ENCODE data around the gene CAMKK1. TPM values are rescaled to one million over a fixed set of nuclear protein-coding genes. Genes with fewer than 3 reads are reported as not detected.

The CAMKK1 gene
- total and polyA plus RNA-seq, 8 donors: 4.2 to 23.0 (median 6.0) TPM

GRCh38 chr17:3892095-3892998, 506 bp downstream of the CAMKK1 start:
- Histone ChIP-seq H3K4me1 (peaks cover 28 to 42% (median 29%) of the 10 kb centered on the region in 3 donors), H3K27ac (peak overlapping the region; percentile 24 to 51 (median 34)), H3K36me3 (no peaks in the 10 kb centered on the region), H3K4me3 (peak overlapping the region; percentile 47 to 81 (median 63)), H3K27me3 (no peaks in the 10 kb centered on the region), H3K9me3 (no peaks in the 10 kb centered on the region)
- WGBS, 2 donors: 0 to 1% methylated on average over 54 to 96 of the region's 96 CpGs
- DNase-seq: peak; percentile 62 to 88 (median 76)
- ATAC-seq: peak; percentile 17 to 23 (median 20)
- intact Hi-C loops (cut with DNase I): no loop called here
- FAIRE-seq: no peak
- no peak for TF ChIP-seq CTCF (IDR thresholded peaks at IDR 0.05)

DNA sequence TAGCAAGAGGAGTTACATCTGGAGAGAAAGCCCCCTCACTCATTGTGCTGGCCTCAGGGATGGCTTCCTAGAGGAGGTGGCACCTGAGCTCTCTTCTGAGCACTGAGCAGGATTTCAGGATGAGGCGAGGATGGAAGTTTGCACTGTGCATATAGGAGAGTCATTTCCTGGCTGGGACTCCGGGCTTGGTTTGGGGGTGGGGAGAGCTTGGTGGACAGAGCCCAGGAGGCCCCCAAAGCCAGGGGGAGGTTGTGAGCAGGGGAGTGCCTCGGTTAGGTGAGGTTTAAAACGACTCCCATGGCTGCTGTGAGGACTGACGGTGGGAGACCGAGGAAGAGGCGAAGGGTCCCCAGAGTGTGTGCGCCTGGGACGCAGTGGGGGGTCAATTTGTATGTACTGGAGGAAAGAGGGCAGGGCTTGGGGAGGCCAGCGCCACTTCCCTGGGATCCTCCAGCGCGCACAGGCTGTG, 1.2 kb downstream of the CAMKK1 start:
- DNase-seq: no peak
- Histone ChIP-seq H3K27me3 (no peaks in the 10 kb centered on the region), H3K9me3 (no peaks in the 10 kb centered on the region), H3K4me3 (peak overlapping the region in 2 of 4 donors; percentile 63 to 81), H3K36me3 (no peaks in the 10 kb centered on the region), H3K27ac (no peak overlapping the region), H3K4me1 (peaks cover 25 to 42% (median 29%) of the 10 kb centered on the region in 3 donors)
- FAIRE-seq: no peak
- no peak for ATAC-seq
- intact Hi-C loops (cut with DNase I): no loop called here
- TF ChIP-seq CTCF (IDR thresholded peaks at IDR 0.05): no peak
- 52 to 64% methylated on average over 10 to 12 of the region's 12 CpGs for WGBS, 2 donors

DNA sequence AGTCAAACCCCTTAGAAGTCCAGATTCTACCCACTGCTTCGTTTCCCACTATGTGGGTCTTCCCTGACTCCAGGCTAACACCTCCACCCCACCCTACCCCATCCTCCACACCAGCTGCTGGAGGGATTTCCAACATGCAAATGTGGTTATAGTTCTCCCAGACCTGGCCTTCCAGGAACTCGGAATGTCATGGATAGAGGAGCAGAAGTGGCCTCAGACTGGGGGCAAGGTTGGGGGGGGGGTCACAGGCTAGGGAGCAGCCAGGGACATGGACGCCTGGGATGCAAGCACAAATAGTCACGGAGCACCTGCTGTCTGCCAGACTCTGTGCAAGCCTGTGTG, 2.0 kb downstream of the CAMKK1 start:
- intact Hi-C loops (cut with DNase I): no loop called here
- DNase-seq (no peak), FAIRE-seq (no peak), ATAC-seq (no peak)
- H3K27me3 ChIP-seq: no peaks in the 10 kb centered on the region
- peaks cover 18 to 36% (median 23%) of the 10 kb centered on the region in 3 donors for H3K4me1 ChIP-seq
- no peak for TF ChIP-seq CTCF (IDR thresholded peaks at IDR 0.05)
- no peaks in the 10 kb centered on the region for H3K9me3 ChIP-seq
- H3K36me3 ChIP-seq: no peaks in the 10 kb centered on the region
- H3K27ac ChIP-seq: peak overlapping the region in 1 of 4 donors; percentile 12
- WGBS, 2 donors: 71% methylated on average over 4 of the region's 4 CpGs
- no peak overlapping the region for H3K4me3 ChIP-seq

DNA sequence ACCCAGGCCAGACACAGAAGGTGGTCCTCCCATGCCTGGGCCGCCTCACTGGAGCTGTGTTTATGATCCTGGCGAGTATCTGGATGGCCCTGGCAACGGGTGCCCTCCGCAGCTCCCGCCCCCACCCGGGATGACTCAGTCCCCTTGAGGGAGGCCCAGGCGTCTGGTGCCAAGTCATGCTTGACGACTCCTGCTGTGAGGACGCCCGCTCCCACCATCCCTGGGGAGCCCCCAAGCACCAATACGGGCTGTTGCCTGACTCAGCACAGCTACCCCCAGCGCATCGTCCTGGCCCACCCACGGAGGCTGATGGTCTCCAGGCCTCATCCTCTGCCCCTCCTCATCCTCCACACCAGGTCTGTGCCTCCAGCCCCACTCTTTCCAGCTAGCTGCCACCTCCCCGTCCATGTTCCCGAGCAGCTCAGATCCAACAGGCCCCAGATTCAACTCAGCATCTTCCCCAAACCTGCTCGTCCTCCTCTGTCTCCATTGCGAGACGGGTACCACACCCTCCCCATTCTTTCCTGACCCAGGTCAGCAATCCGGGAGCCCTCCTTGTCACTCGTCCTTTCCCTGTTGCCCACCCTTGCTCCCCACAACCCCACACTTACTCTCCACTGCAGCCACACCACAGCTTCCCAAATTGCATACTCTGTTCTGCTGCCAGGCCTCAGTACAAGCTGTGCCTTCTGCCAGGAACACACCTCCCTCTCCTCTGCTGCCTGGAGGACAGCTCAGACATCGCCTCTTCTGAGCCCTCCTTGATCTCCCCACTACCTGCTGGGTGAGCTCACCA, 2.6 kb downstream of the CAMKK1 start:
- no peak for TF ChIP-seq CTCF (IDR thresholded peaks at IDR 0.05)
- Histone ChIP-seq H3K9me3 (no peaks in the 10 kb centered on the region), H3K4me1 (peaks cover 18 to 31% (median 18%) of the 10 kb centered on the region in 3 donors), H3K36me3 (no peaks in the 10 kb centered on the region), H3K27ac (peak overlapping the region in 1 of 4 donors; percentile 12), H3K27me3 (no peaks in the 10 kb centered on the region), H3K4me3 (no peak overlapping the region)
- peak in 1 of 6 donors; percentile 56 for DNase-seq
- intact Hi-C loops (cut with DNase I): no loop called here
- ATAC-seq: peak in 1 of 4 donors; percentile 2
- no peak for FAIRE-seq
- 77 to 86% methylated on average over 18 to 22 of the region's 22 CpGs for WGBS, 2 donors
